Stimulated activated CD8-positive, alpha-beta memory T cell treated with anti-CD3 and anti-CD28 coated beads, Interleukin-12 subunit alpha, Interleukin-12 subunit beta, amount 100 ng/mL, for 1 hour (primary cell): ENCODE results near the gene BTBD8.

ENCODE experiments used
- DNase-seq: peaks from one replicate; pipeline ENCODE4 v3.0.0-alpha.2; 2020; ENCODE audit warnings: low read depth

The BTBD8 gene

GRCh38 chr1:92094090-92094489, 13.9 kb downstream of the BTBD8 start:
- no peak for DNase-seq

- DNase-seq, result no peak
These were observed 14.4 kb downstream of the BTBD8 start for GRCh38 chr1:92094595-92094994.

GRCh38 chr1:92095874-92096273, 15.7 kb downstream of the BTBD8 start:
- DNase-seq, result no peak

GRCh38 chr1:92096317-92096716, 16.2 kb downstream of the BTBD8 start:
- DNase-seq, result no peak

GRCh38 chr1:92105546-92106081, 25.5 kb downstream of the BTBD8 start:
- no peak for DNase-seq

GRCh38 chr1:92108631-92109030, 28.5 kb downstream of the BTBD8 start:
- DNase-seq, result no peak

- no peak for DNase-seq
These were observed 37.4 kb downstream of the BTBD8 start for GRCh38 chr1:92117526-92117925.

GRCh38 chr1:92118826-92119225, 38.7 kb downstream of the BTBD8 start:
- DNase-seq, result no peak

GRCh38 chr1:92123868-92124267, 43.7 kb downstream of the BTBD8 start:
- no peak for DNase-seq

GRCh38 chr1:92125204-92125603, 45.1 kb downstream of the BTBD8 start:
- DNase-seq, result no peak

GRCh38 chr1:92126088-92126487, 45.9 kb downstream of the BTBD8 start:
- DNase-seq, result no peak

- no peak for DNase-seq
These were observed 54.2 kb downstream of the BTBD8 start for GRCh38 chr1:92134331-92134730.

- no peak for DNase-seq
These were observed 56.2 kb downstream of the BTBD8 start for GRCh38 chr1:92136341-92136740.

GRCh38 chr1:92154934-92155333, 74.8 kb downstream of the BTBD8 start:
- no peak for DNase-seq

- DNase-seq, result no peak
These were observed 79.4 kb downstream of the BTBD8 start for GRCh38 chr1:92159593-92159992.

GRCh38 chr1:92165389-92165788, 85.2 kb downstream of the BTBD8 start:
- no peak for DNase-seq

GRCh38 chr1:92167151-92167550, 87.0 kb downstream of the BTBD8 start:
- no peak for DNase-seq

GRCh38 chr1:92168657-92169056, 88.5 kb downstream of the BTBD8 start:
- no peak for DNase-seq

GRCh38 chr1:92169214-92170005, 89.3 kb downstream of the BTBD8 start:
- DNase-seq, result no peak

GRCh38 chr1:92184632-92185031, 104.5 kb downstream of the BTBD8 start:
- no peak for DNase-seq

GRCh38 chr1:92186081-92186480, 105.9 kb downstream of the BTBD8 start:
- DNase-seq, result no peak

- DNase-seq, result no peak
These were observed 108.5 kb downstream of the BTBD8 start for GRCh38 chr1:92188436-92189255.

- DNase-seq, result no peak
These were observed 111.6 kb downstream of the BTBD8 start for GRCh38 chr1:92191726-92192125.
